Measurements from ENCODE around the gene KCTD13. TPM values are rescaled to one million over a fixed set of nuclear protein-coding genes. Genes with fewer than 3 reads are reported as not detected.

Gene KCTD13
- total RNA-seq, 1 experiment from 2014 or later = 40.7 TPM

DNA sequence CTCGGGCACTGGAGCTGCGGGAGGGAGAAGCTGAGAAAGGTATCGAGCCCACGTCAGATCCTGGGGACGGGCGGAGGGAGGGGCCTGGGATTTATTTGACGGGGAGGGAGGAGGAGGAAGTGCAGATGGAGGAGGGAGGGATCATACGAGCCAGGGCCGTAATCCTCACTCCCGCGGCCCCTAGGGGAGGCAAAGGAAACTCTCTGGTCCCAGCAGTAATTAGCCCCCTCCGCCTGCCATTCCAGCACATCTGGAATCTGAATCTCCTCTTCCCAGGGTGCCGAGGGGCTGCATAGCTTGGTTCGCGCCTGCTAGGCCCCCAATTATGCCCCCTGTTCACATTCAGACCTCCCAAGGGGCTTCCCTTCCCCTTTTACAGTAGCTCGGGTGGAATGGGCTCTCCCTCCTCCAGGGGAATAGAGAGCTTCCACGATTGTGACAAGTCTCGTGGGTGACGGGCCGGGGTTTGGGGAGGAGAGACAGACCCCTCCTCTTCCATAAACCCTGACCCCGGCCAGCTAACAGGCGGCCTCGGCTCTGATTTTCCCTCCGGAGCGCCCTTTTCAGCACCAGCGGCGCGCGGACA, 26.4 kb downstream of the KCTD13 start, which contains the start of gene SEZ6L2:
Gene SEZ6L2 (minus strand): TSS at position 35 of the 586 bp plus-strand sequence. CDS start 531 bp downstream, outside the sequence.
- CTCF ChIA-PET = interaction anchor here (1.0 to 1.6 kb wide), 7 partner anchors 36 to 199 kb away, joined by 3 to 10 read pairs (median 6); partner anchors contain the start of genes CDIPT, MVP and PAGR1
- H3K4me1 ChIP-seq (ENCODE audit: control insufficient read depth in 1 of 2, insufficient read depth in 2 of 2, low read length in 2 of 2) = peaks cover 9 to 31% of the 10 kb centered on the region in 2 experiments
- H4K20me1 ChIP-seq (ENCODE audit: insufficient read depth) = no peaks in the 10 kb centered on the region
- no TSS peak for BruUV-seq (replicated peaks)
- TF ChIP-seq SIN3A (IDR thresholded peaks at IDR 0.05; ENCODE audit: low read depth) (peak; percentile 84; the same call in 1 of the 2 replicates), POLR2AphosphoS5 (IDR thresholded peaks at IDR 0.05; ENCODE audit: low read depth, low read length) (peak; percentile 81), ZFX (IDR thresholded peaks at IDR 0.05) (no peak), EGR1 (IDR thresholded peaks at IDR 0.05; ENCODE audit: low read depth) (no peak), CEBPB (IDR thresholded peaks at IDR 0.05; ENCODE audit: low read depth) (no peak)
- TF ChIP-seq, protein P1, sequence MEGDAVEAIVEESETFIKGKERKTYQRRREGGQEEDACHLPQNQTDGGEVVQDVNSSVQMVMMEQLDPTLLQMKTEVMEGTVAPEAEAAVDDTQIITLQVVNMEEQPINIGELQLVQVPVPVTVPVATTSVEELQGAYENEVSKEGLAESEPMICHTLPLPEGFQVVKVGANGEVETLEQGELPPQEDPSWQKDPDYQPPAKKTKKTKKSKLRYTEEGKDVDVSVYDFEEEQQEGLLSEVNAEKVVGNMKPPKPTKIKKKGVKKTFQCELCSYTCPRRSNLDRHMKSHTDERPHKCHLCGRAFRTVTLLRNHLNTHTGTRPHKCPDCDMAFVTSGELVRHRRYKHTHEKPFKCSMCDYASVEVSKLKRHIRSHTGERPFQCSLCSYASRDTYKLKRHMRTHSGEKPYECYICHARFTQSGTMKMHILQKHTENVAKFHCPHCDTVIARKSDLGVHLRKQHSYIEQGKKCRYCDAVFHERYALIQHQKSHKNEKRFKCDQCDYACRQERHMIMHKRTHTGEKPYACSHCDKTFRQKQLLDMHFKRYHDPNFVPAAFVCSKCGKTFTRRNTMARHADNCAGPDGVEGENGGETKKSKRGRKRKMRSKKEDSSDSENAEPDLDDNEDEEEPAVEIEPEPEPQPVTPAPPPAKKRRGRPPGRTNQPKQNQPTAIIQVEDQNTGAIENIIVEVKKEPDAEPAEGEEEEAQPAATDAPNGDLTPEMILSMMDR (IDR thresholded peaks at IDR 0.05 in 2 of 3, conservative IDR thresholded peaks at IDR 0.05 in 1 of 3; ENCODE audit: borderline replicate concordance in 1 of 3, insufficient read depth in 1 of 3, low read depth in 2 of 3, low read length in 2 of 3) = peak in 2 of 3 experiments; percentile 35 to 43; a peak in 4 of 6 replicates
- TF ChIP-seq, protein P2, sequence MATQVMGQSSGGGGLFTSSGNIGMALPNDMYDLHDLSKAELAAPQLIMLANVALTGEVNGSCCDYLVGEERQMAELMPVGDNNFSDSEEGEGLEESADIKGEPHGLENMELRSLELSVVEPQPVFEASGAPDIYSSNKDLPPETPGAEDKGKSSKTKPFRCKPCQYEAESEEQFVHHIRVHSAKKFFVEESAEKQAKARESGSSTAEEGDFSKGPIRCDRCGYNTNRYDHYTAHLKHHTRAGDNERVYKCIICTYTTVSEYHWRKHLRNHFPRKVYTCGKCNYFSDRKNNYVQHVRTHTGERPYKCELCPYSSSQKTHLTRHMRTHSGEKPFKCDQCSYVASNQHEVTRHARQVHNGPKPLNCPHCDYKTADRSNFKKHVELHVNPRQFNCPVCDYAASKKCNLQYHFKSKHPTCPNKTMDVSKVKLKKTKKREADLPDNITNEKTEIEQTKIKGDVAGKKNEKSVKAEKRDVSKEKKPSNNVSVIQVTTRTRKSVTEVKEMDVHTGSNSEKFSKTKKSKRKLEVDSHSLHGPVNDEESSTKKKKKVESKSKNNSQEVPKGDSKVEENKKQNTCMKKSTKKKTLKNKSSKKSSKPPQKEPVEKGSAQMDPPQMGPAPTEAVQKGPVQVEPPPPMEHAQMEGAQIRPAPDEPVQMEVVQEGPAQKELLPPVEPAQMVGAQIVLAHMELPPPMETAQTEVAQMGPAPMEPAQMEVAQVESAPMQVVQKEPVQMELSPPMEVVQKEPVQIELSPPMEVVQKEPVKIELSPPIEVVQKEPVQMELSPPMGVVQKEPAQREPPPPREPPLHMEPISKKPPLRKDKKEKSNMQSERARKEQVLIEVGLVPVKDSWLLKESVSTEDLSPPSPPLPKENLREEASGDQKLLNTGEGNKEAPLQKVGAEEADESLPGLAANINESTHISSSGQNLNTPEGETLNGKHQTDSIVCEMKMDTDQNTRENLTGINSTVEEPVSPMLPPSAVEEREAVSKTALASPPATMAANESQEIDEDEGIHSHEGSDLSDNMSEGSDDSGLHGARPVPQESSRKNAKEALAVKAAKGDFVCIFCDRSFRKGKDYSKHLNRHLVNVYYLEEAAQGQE (IDR thresholded peaks at IDR 0.05; ENCODE audit: low read depth) = peak; percentile 86
- TF ChIP-seq, protein P3, sequence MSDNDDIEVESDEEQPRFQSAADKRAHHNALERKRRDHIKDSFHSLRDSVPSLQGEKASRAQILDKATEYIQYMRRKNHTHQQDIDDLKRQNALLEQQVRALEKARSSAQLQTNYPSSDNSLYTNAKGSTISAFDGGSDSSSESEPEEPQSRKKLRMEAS (IDR thresholded peaks at IDR 0.05) = 0 out of 2 replicates have a peak, but pooled peaks have one; percentile 24
- H2AFZ ChIP-seq (ENCODE audit: low read depth, low read length, poor library complexity, severe bottlenecking) = no peak within 1 kb of the TSS
- intact Hi-C loops (cut with micrococcal nuclease) = loop anchor here (1.0 kb wide), 2 partner anchors 74 to 97 kb away; partner anchors contain the start of genes INO80E and TAOK2
- peak within 1 kb of the TSS; percentile 78 for H3K27ac ChIP-seq (ENCODE audit: low read depth, low read length)
- ATAC-seq (peak; percentile 88), DNase-seq (ENCODE audit: low read depth, low spot score) (peak; percentile 90)
- no peaks in the 10 kb centered on the region for H3K27me3 ChIP-seq (ENCODE audit: insufficient read depth, low read length)
- H3K9me3 ChIP-seq (ENCODE audit: control insufficient read depth in 1 of 2, insufficient read depth in 1 of 2, low read depth in 1 of 2, low read length in 2 of 2) = no peaks in the 10 kb centered on the region
- no peaks in the 10 kb centered on the region for H3K79me2 ChIP-seq (ENCODE audit: insufficient read depth, low read length)
- H3K4me2 ChIP-seq (ENCODE audit: low read length) = peak within 1 kb of the TSS; percentile 93
- no peaks in the 10 kb centered on the region for H3K9me2 ChIP-seq (ENCODE audit: insufficient read depth)
- H3K9ac ChIP-seq (ENCODE audit: low read length) = peak within 1 kb of the TSS; percentile 73
- H3K36me3 ChIP-seq (ENCODE audit: control insufficient read depth in 1 of 2, insufficient read depth in 2 of 2, low read length in 2 of 2) = no peaks in the 10 kb centered on the region
- POLR2A ChIA-PET = interaction anchor here (1.0 to 2.0 kb wide), 9 partner anchors 8 to 96 kb away, joined by 3 to 9 read pairs (median 6); partner anchors contain the start of genes HIRIP3, KCTD13, PAGR1 and TAOK2
- peak within 1 kb of the TSS; percentile 71 to 75 for H3K4me3 ChIP-seq (replicated peaks in 1 of 2; ENCODE audit: low read depth in 1 of 2, low read length in 2 of 2)
- RAD21 ChIA-PET (ENCODE audit: low non-redundant PET in 1 of 2, low total read pairs in 2 of 2, uncharacterized antibody in 2 of 2, unreplicated experiment in 2 of 2) = interaction anchor here (0.8 to 1.1 kb wide), 4 partner anchors 8 to 62 kb away, joined by 3 read pairs; partner anchors contain the start of gene TMEM219 (in 1 of the 2)

All from HCT116 (cell line).